NT2/D1 (cell line): ENCODE results near the gene TMTC4.
A peak's percentile ranks its signal among the peaks of the same experiment; 100 is the strongest.

Experiments used
- DNase-seq: peaks from one replicate; pipeline ENCODE4 v3.0.0-alpha.2; 2011; ENCODE audit warnings: low read depth, low spot score
- H3K27me3 ChIP-seq: 2 replicates; pipeline ENCODE4 v1.6.0; 2011; ENCODE audit warnings: mild to moderate bottlenecking; ENCODE audit not compliant: insufficient read length, insufficient read depth
- H3K36me3 ChIP-seq: 2 replicates; pipeline ENCODE4 v1.6.1; 2011; ENCODE audit warnings: mild to moderate bottlenecking, low read length, mixed read lengths; ENCODE audit not compliant: insufficient read depth, insufficient read length
- H3K4me1 ChIP-seq: 2 replicates; pipeline ENCODE4 v1.5.1; 2011; ENCODE audit not compliant: insufficient read depth, insufficient read length
- H3K4me3 ChIP-seq: 2 replicates; pipeline ENCODE4 v1.5.1; 2011; ENCODE audit warnings: low read depth; ENCODE audit not compliant: insufficient read length
- H3K9ac ChIP-seq: 2 replicates; pipeline ENCODE4 v1.6.0; 2011; ENCODE audit warnings: low read depth; ENCODE audit not compliant: insufficient read length
- H3K9me3 ChIP-seq: 2 replicates; pipeline ENCODE4 v1.5.1; 2011; ENCODE audit warnings: mild to moderate bottlenecking, low read length; ENCODE audit not compliant: insufficient read depth
- SUZ12 ChIP-seq: IDR thresholded peaks from 2 replicates; pipeline ENCODE4 v1.6.1; 2011; ENCODE audit not compliant: insufficient read length, insufficient read depth; ENCODE audit errors: extremely low read depth
- YY1 ChIP-seq: IDR thresholded peaks from 2 replicates; pipeline ENCODE4 v1.6.1; 2011; ENCODE audit not compliant: insufficient read length, insufficient read depth
- ZNF274 ChIP-seq: IDR thresholded peaks from 2 replicates; pipeline ENCODE4 v1.6.1; 2011; ENCODE audit warnings: mild to moderate bottlenecking, low read depth, low read length

TMTC4 gene, protein sequence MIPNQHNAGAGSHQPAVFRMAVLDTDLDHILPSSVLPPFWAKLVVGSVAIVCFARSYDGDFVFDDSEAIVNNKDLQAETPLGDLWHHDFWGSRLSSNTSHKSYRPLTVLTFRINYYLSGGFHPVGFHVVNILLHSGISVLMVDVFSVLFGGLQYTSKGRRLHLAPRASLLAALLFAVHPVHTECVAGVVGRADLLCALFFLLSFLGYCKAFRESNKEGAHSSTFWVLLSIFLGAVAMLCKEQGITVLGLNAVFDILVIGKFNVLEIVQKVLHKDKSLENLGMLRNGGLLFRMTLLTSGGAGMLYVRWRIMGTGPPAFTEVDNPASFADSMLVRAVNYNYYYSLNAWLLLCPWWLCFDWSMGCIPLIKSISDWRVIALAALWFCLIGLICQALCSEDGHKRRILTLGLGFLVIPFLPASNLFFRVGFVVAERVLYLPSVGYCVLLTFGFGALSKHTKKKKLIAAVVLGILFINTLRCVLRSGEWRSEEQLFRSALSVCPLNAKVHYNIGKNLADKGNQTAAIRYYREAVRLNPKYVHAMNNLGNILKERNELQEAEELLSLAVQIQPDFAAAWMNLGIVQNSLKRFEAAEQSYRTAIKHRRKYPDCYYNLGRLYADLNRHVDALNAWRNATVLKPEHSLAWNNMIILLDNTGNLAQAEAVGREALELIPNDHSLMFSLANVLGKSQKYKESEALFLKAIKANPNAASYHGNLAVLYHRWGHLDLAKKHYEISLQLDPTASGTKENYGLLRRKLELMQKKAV

DNA sequence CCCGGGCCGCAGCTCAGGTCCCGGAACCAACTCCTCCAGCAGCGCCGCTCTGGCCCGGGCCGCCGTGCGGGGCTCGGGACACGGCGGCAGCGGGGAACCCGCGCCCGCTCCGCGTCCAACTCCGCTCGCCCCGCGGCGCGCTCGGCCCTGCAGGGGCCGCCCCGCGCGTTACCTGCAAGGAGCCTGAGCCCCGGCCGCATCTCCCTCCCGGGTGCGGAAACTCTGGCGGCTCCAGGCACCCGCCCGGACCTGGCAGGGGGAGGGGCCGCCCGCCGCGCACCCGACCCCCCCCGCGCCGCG lies at the start of gene TMTC4:
TSS of gene TMTC4 (minus strand) at position 224 of the 300 bp plus-strand sequence. CDS start 4,433 bp downstream, outside the sequence.
- TF ChIP-seq ZNF274 (no peak), YY1 (no peak), SUZ12 (no peak)
- Histone ChIP-seq H3K9ac (peak within 1 kb of the TSS; percentile 77), H3K4me3 (peak within 1 kb of the TSS; percentile 71), H3K36me3 (no peaks in the 10 kb centered on the region), H3K4me1 (peaks cover 4% of the 10 kb centered on the region), H3K9me3 (no peaks in the 10 kb centered on the region), H3K27me3 (peaks cover 32% of the 10 kb centered on the region)
- no peak for DNase-seq

DNA sequence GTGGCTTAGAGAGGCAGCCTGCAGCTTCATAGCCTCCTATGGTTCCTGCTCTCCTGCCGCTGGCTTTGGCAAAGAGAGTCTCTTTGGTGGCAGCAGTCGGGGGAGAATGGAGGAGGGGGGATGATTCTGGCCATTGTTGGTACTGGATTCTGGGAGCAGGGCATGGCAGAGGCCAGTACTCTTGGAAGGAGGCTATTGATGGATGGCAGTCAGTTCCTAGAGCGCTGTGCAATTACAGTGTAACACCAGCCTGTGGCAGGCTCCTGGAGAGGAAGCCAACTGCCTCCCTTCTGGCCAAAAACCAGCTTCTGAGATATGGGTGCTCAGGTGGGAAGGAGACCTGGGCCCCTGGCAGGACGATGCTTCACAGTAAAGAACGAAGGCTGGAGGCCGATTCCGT lies 47.9 kb upstream of the TMTC4 start:
- no peak for DNase-seq
- no peaks in the 10 kb centered on the region for H3K4me1 ChIP-seq
- TF ChIP-seq ZNF274 (no peak), YY1 (no peak), SUZ12 (no peak)

DNA sequence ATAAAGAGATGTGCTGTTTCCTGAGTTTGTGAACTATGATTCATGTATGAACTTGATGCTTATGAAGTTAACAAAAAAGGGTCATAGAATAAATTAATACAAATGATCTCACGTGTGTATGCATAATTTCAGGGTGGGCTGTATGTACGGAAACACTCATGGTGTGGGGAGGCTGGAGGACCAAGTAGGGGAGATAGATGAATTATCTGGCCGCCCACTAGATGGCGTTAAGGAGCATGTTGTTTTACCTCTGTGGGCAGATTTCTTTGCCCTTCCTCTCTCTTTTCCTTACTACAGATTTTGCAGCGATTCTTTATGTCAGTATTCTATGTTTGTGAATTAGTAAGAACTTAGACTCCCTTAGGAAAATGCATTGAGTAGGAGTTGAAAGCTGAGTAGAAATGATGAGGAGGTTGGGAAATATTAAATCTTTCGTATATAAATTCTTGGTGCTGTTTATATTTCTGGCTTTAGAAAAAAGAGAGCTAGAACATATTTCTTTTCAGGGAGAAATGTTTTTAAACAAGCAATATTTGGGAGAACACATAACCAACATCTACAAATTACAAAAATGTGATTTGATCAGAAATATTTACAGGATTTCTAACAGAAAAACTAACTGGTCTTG lies 47.4 kb upstream of the TMTC4 start:
- Histone ChIP-seq H3K4me3 (no peak overlapping the region), H3K36me3 (no peaks in the 10 kb centered on the region), H3K4me1 (no peaks in the 10 kb centered on the region), H3K9ac (no peak overlapping the region), H3K27me3 (no peaks in the 10 kb centered on the region), H3K9me3 (no peaks in the 10 kb centered on the region; the same call in 1 of the 2 replicates)
- peak; percentile 40 for DNase-seq
- TF ChIP-seq SUZ12 (no peak), YY1 (no peak), ZNF274 (no peak)

More for the DNA sequence above, 47.9 kb upstream of the TMTC4 start:
- no peaks in the 10 kb centered on the region for H3K36me3 ChIP-seq
- no peak overlapping the region for H3K4me3 ChIP-seq
- no peaks in the 10 kb centered on the region; the same call in 1 of the 2 replicates for H3K9me3 ChIP-seq
- H3K27me3 ChIP-seq: no peaks in the 10 kb centered on the region
- no peak overlapping the region for H3K9ac ChIP-seq

DNA sequence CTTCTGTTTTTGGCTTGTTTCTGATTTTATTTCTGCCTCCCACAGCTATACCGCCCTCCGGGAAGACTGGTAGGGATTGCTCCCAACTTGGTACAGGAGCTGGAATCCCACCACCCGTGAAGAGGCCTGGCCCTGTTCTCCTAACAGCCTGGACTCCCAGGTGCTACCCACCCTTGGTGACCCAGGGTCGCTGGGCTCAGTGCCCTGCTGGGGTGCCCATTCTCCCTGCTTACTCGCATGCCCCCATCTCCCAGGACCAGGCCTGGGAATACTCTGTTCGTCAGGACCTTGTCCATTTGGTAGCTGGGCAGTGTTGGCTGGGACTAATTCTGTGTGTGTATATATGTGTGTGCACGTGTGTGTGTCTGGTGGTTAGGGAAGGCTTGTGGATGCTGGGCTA lies 41.0 kb upstream of the TMTC4 start:
- Histone ChIP-seq H3K27me3 (no peaks in the 10 kb centered on the region), H3K36me3 (no peaks in the 10 kb centered on the region), H3K9me3 (no peaks in the 10 kb centered on the region; the same call in 1 of the 2 replicates), H3K9ac (no peak overlapping the region), H3K4me1 (no peaks in the 10 kb centered on the region), H3K4me3 (no peak overlapping the region)
- TF ChIP-seq SUZ12: no peak
- TF ChIP-seq YY1: no peak
- no peak for TF ChIP-seq ZNF274
- no peak for DNase-seq

DNA sequence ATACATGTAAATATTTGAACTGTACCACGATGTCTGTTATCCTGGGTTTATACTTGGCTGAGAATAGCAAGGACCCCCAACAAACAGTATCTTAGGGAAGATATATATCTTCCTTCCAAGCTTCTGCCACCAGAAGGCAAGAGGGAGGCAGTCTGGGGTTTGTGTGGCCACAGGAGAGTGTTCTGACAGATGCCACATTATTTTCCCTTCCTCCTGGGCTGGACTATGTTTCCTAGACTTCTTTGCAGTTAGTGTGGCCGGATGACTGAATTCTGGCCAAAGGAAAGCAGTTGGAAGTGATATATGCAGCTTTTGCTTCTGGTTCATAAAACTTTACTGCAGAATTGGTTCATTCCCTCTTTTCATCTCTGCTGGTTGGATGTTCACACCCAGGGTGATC lies 39.9 kb upstream of the TMTC4 start:
- no peaks in the 10 kb centered on the region for H3K36me3 ChIP-seq
- no peaks in the 10 kb centered on the region for H3K9me3 ChIP-seq
- DNase-seq: no peak
- no peak overlapping the region for H3K9ac ChIP-seq
- no peak overlapping the region for H3K4me3 ChIP-seq
- no peak for TF ChIP-seq YY1
- TF ChIP-seq ZNF274: no peak
- TF ChIP-seq SUZ12: no peak
- no peaks in the 10 kb centered on the region for H3K4me1 ChIP-seq
- H3K27me3 ChIP-seq: no peaks in the 10 kb centered on the region

DNA sequence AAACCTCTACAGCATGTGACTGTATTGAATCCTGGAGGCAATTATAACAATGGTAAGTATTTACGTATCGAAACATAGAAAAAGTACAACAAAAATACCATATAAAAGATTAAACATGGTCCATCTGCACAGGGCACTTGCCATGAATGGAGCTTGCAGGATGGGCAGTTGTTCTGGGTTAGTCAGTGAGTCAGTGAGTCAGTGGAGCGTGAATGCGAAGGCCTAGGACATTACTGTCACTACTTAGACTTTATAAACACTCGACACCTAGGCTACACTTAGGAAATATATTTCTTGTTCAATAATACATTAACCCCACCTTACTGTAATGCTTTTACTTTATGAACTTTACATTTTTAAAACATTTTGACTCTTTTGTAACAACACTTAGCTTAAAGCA lies 35.6 kb upstream of the TMTC4 start:
- H3K4me3 ChIP-seq: no peak overlapping the region
- no peaks in the 10 kb centered on the region for H3K4me1 ChIP-seq
- H3K27me3 ChIP-seq: no peaks in the 10 kb centered on the region
- H3K36me3 ChIP-seq: no peaks in the 10 kb centered on the region
- H3K9ac ChIP-seq: no peak overlapping the region
- TF ChIP-seq YY1: no peak
- TF ChIP-seq ZNF274: no peak
- TF ChIP-seq SUZ12: no peak
- DNase-seq: no peak
- H3K9me3 ChIP-seq: no peaks in the 10 kb centered on the region
